ENCODE measurements around the gene CCDC197.

Gene CCDC197

GRCh38 chr14:93997916-93998870 lies 1.1 kb downstream of the CCDC197 start:
- Histone ChIP-seq H4K20me1 (ENCODE audit: insufficient read depth, low read length) (no peaks in the 10 kb centered on the region), H3K9ac (ENCODE audit: low read length) (no peak overlapping the region), H2AFZ (ENCODE audit: low read depth, low read length) (no peak overlapping the region), H3K36me3 (replicated peaks; ENCODE audit: low read depth, low read length) (no peaks in the 10 kb centered on the region), H3K4me2 (ENCODE audit: low read length) (no peak overlapping the region), H3K27ac (ENCODE audit: low read length) (no peak overlapping the region), H3K4me3 (ENCODE audit: low read length) (no peak overlapping the region), H3K27me3 (ENCODE audit: low read depth, low read length) (0 out of 2 replicates have a peak, but pooled peaks cover 13% of the 10 kb centered on the region), H3K79me2 (ENCODE audit: low read length) (no peaks in the 10 kb centered on the region), H3K9me3 (ENCODE audit: insufficient read depth, low read length) (no peaks in the 10 kb centered on the region), H3K4me1 (ENCODE audit: low read length) (peaks cover 9% of the 10 kb centered on the region)
- TF ChIP-seq, protein P1, sequence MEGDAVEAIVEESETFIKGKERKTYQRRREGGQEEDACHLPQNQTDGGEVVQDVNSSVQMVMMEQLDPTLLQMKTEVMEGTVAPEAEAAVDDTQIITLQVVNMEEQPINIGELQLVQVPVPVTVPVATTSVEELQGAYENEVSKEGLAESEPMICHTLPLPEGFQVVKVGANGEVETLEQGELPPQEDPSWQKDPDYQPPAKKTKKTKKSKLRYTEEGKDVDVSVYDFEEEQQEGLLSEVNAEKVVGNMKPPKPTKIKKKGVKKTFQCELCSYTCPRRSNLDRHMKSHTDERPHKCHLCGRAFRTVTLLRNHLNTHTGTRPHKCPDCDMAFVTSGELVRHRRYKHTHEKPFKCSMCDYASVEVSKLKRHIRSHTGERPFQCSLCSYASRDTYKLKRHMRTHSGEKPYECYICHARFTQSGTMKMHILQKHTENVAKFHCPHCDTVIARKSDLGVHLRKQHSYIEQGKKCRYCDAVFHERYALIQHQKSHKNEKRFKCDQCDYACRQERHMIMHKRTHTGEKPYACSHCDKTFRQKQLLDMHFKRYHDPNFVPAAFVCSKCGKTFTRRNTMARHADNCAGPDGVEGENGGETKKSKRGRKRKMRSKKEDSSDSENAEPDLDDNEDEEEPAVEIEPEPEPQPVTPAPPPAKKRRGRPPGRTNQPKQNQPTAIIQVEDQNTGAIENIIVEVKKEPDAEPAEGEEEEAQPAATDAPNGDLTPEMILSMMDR (IDR thresholded peaks at IDR 0.05; ENCODE audit: low read depth, low read length) = no peak
- no peak for TF ChIP-seq EZH2phosphoT487 (IDR thresholded peaks at IDR 0.05; ENCODE audit: low read depth)

DNA sequence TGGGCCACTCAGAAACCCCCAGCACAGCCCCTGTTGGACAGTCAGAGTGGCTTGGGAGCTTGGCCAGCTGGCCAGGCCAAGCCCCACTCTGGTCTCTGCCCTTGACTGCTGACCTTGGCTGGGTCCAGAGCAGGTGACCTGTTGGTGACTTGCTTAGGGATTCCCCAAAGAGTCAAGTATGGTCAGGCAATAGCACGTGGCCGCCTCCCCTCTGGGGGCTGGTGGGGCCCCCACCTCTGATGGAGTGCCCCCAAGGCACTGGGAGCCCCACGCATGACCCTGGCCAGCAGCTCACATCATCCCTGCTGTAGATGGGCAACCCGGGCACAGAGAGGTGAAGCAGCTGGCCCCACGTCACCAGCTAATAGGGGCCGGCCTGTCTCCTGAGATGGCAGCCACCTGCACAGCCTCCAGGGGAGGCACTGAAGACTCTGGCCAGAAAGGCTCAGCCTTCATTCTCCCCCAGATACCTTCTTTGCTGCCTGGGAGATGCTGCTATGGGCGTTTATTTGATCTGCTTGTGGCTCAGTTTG lies 1.8 kb downstream of the CCDC197 start:
- Histone ChIP-seq H3K79me2 (ENCODE audit: low read length) (no peaks in the 10 kb centered on the region), H3K27ac (ENCODE audit: low read length) (no peak overlapping the region), H3K4me3 (ENCODE audit: low read length) (no peak overlapping the region), H3K36me3 (replicated peaks; ENCODE audit: low read depth, low read length) (no peaks in the 10 kb centered on the region), H3K27me3 (ENCODE audit: low read depth, low read length) (0 out of 2 replicates have a peak, but pooled peaks cover 16% of the 10 kb centered on the region), H3K4me2 (ENCODE audit: low read length) (no peak overlapping the region), H4K20me1 (ENCODE audit: insufficient read depth, low read length) (no peaks in the 10 kb centered on the region), H3K9me3 (ENCODE audit: insufficient read depth, low read length) (no peaks in the 10 kb centered on the region), H2AFZ (ENCODE audit: low read depth, low read length) (no peak overlapping the region), H3K9ac (ENCODE audit: low read length) (no peak overlapping the region), H3K4me1 (ENCODE audit: low read length) (peaks cover 9% of the 10 kb centered on the region)
- TF ChIP-seq, protein P1 (IDR thresholded peaks at IDR 0.05; ENCODE audit: low read depth, low read length) = no peak
- TF ChIP-seq EZH2phosphoT487 (IDR thresholded peaks at IDR 0.05; ENCODE audit: low read depth) = no peak

- Histone ChIP-seq H3K9me3 (ENCODE audit: insufficient read depth, low read length) (no peaks in the 10 kb centered on the region), H2AFZ (ENCODE audit: low read depth, low read length) (no peak overlapping the region), H3K9ac (ENCODE audit: low read length) (no peak overlapping the region)
Observed at GRCh38 chr14:93999573-93999972, 2.5 kb downstream of the CCDC197 start.

More at GRCh38 chr14:93999573-93999972, 2.5 kb downstream of the CCDC197 start:
- H4K20me1 ChIP-seq (ENCODE audit: insufficient read depth, low read length) = no peaks in the 10 kb centered on the region
- no peaks in the 10 kb centered on the region for H3K79me2 ChIP-seq (ENCODE audit: low read length)
- H3K36me3 ChIP-seq (replicated peaks; ENCODE audit: low read depth, low read length) = no peaks in the 10 kb centered on the region
- H3K4me1 ChIP-seq (ENCODE audit: low read length) = peaks cover 9% of the 10 kb centered on the region
- no peak overlapping the region for H3K27ac ChIP-seq (ENCODE audit: low read length)
- TF ChIP-seq, protein P1 (IDR thresholded peaks at IDR 0.05; ENCODE audit: low read depth, low read length) = no peak
- no peak for TF ChIP-seq EZH2phosphoT487 (IDR thresholded peaks at IDR 0.05; ENCODE audit: low read depth)
- H3K4me3 ChIP-seq (ENCODE audit: low read length) = no peak overlapping the region
- no peak overlapping the region for H3K4me2 ChIP-seq (ENCODE audit: low read length)
- H3K27me3 ChIP-seq (ENCODE audit: low read depth, low read length) = 0 out of 2 replicates have a peak, but pooled peaks cover 18% of the 10 kb centered on the region
